HEK293T (cell line): ENCODE data around the gene ACSF3.

Experiments
- ARNT ChIP-seq: fragments of 450-650 bp; IDR thresholded peaks from 2 replicates; pipeline ENCODE4 v1.6.1; 2017; ENCODE audit warnings: mild to moderate bottlenecking
- CTBP1 ChIP-seq: fragments of 450-650 bp; IDR thresholded peaks from 2 replicates; pipeline ENCODE4 v1.6.1; 2016; ENCODE audit warnings: borderline replicate concordance
- FOXA1 ChIP-seq: fragments of 450-650 bp; IDR thresholded peaks from 2 replicates; pipeline ENCODE4 v1.6.1; 2016; ENCODE audit warnings: mild to moderate bottlenecking
- LEF1 ChIP-seq: fragments of 450-650 bp; IDR thresholded peaks from 2 replicates; pipeline ENCODE4 v1.6.1; 2017; ENCODE audit warnings: mild to moderate bottlenecking, borderline replicate concordance
- NFRKB ChIP-seq: fragments of 450-650 bp; IDR thresholded peaks from 2 replicates; pipeline ENCODE4 v1.6.1; 2016; ENCODE audit warnings: mild to moderate bottlenecking, moderate library complexity
- SP1 ChIP-seq: fragments of 450-650 bp; IDR thresholded peaks from 2 replicates; pipeline ENCODE4 v1.6.1; 2017
- ZNF384 ChIP-seq: fragments of 450-650 bp; IDR thresholded peaks from 2 replicates; pipeline ENCODE4 v1.6.1; 2016

DNA sequence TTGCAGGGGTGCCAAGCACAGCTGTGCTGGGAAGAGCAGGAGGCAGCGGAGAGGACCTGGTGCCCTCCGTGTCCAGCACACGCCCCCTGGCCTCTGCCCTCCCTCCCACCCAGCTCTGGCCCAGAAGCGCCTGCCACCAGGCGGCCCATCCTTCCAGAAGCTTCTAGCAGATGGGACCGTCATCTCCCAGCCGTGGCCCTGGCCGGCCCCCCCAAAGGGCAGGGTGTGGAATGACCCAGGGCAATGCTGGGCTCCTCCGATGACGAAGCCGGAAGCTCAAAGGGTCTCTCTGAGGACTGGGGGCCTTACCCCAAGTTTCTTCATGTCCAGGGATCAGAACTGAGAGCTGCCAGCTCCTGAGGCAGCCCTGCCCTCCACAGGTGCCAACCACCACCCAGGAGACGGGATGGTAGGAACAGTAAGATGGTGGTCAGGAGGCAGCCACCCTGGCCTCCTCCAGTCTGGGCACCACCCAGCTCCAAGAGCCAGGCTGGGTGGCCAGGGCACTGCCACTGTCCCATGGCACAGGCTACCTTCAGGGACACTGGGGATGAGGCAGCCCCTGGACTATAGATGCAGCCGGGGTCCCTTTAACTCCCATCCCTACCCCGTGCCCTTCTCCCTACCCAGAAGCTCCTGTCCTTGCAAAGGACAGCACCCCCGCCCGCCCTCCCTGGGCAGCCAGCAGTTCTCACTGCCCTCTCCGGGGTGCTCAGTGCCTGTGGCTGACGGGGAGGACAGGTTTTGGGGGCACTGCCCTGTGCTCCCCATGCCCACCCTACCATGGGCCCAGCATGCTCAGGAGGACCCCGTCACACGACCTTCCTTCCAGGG lies 71.4 kb downstream of the ACSF3 start:
- TF ChIP-seq NFRKB, result no peak
- no peak for TF ChIP-seq LEF1
- no peak for TF ChIP-seq CTBP1
- no peak for TF ChIP-seq ARNT
- TF ChIP-seq SP1, result no peak
- no peak for TF ChIP-seq FOXA1
- TF ChIP-seq ZNF384, result no peak
